Brain microvascular endothelial cell (primary cell): ENCODE results near the gene CNST.

Source experiments
- DNase-seq: peaks from one replicate; pipeline ENCODE4 v3.0.0-alpha.2; 2020
- H3K27ac ChIP-seq: fragments of 250-450 bp; sonication (Bioruptor Pico); 2 replicates; pipeline ENCODE4 v1.5.1; 2020; ENCODE audit warnings: mild to moderate bottlenecking, moderate library complexity
- H3K27me3 ChIP-seq: fragments of 250-450 bp; sonication (Bioruptor Pico); replicated peaks from 2 replicates; pipeline ENCODE4 v1.5.1; 2020; ENCODE audit warnings: mild to moderate bottlenecking
- H3K36me3 ChIP-seq: fragments of 250-450 bp; sonication (Bioruptor Pico); replicated peaks from 2 replicates; pipeline ENCODE4 v1.5.1; 2020; ENCODE audit warnings: mild to moderate bottlenecking
- H3K4me3 ChIP-seq: 2 replicates; pipeline ENCODE4 v1.5.1; 2011; ENCODE audit warnings: low read depth, mild to moderate bottlenecking, control low read depth, low read length, moderate library complexity
- CTCF ChIP-seq: IDR thresholded peaks from 2 replicates; pipeline ENCODE4 v1.5.1; 2011; ENCODE audit warnings: low read depth, mild to moderate bottlenecking, moderate library complexity, low read length, control low read depth, inconsistent platforms; ENCODE audit errors: missing control alignments
- in situ Hi-C: cut with HindIII; loops from 2 replicates; pipeline ENCODE4 v1.10.0; 2017; ENCODE audit warnings: low sequenced_read_pairs, low pct_ligation_motif_present

The CNST gene

GRCh38 chr1:246526915-246527314 lies 39.3 kb upstream of the CNST start:
- Histone ChIP-seq H3K27me3 (no peaks in the 10 kb centered on the region), H3K36me3 (no peaks in the 10 kb centered on the region), H3K27ac (no peak overlapping the region), H3K4me3 (no peak overlapping the region)
- no peak for DNase-seq
- in situ Hi-C loops, result no loop called here
- TF ChIP-seq CTCF, result no peak

DNA sequence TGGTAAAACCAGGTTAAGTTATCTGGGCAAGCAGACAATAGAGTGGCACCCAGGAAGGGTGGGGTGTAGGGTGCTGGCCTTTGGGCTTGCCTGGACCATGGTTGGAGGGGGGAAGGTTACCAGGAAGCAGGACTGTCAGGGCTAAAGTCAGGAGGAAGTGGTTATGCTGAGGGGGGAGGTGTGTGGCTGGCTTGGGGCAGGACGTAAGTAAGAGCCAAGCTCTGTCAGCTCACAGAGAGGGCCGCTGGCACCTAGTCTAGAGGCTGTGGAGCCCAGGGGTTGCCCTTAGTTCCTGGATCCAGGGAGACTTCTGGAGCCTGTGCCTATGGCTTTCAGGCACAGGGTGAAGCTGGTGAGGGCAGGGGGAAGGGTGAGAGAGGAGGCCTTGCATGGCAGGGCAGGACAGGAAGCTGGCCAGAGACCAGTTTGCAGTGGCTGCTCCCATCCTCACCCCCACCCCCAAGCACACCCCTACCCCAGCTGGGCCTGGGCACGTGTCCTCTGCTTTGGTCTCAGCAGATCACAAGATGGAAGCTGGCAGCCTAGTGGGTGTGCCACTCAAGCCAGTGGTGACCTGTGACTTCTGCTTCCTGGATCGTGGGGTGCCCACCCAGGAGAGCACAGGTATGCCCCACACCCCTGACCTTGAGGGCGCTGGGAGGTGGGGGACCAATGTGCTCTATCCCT lies 38.7 kb upstream of the CNST start:
- H3K4me3 ChIP-seq, result no peak overlapping the region
- H3K27me3 ChIP-seq, result no peaks in the 10 kb centered on the region
- H3K27ac ChIP-seq, result no peak overlapping the region
- no peak for DNase-seq
- TF ChIP-seq CTCF, result no peak
- no peaks in the 10 kb centered on the region for H3K36me3 ChIP-seq
- in situ Hi-C loops, result no loop called here

DNA sequence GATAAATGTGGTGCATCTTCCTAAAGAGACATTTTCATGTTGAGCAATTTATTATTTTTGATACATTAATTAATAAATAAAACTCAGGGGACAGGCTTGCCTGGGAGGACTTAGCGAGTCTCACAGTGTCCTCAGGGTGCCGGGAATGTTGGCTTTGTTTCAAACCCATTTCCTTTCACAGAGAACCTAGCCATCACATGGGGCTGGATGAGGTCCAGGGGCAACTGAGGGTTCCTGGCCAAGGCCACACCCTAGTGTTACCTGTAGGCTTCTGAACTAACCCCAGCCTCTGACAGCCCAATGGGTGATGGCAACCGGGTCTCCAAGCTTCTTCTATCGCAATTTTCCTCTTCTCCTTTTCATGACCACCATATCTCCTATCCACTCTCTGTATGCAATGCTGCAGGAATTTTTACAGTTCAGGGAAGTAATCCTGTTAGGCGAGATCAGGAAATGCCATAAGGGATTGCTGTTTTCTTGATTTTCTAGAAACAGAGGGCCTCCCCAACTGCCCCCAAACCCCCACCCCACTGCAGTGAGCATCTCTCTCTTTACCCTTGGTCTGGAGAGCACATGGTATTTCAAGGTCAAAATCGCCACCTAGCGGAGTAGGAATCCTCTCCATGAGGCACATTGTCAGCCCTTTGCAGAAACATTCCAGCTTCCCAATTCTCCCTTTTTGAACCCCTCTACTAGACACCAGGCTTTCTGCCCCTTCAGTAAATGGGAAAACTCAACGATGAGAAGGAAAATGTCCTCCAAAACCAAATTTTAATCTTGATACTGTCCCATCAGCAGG lies 37.1 kb upstream of the CNST start:
- no peak for TF ChIP-seq CTCF
- Histone ChIP-seq H3K4me3 (no peak overlapping the region), H3K27ac (no peak overlapping the region), H3K27me3 (no peaks in the 10 kb centered on the region), H3K36me3 (no peaks in the 10 kb centered on the region)
- in situ Hi-C loops, result no loop called here
- DNase-seq, result no peak

DNA sequence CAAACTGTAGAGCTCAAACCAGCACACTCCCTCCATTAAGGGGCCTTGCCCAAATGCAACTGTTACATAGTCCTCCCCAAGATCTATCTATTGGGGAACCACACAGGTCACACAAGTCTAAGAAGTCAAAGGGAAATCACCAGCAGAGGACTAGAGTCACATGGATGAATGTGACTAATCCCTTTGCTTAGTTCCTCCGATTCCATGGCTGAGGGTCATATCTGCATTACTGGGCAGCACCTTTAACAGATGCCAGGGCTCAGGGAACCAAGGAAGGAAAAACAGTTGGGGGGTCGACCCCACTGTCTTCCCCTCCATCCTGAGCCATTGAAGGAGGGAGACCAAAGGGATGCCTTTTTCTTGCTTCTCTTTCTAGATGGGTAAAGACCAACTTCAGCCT lies 35.8 kb upstream of the CNST start:
- in situ Hi-C loops, result no loop called here
- DNase-seq, result no peak
- no peak for TF ChIP-seq CTCF
- H3K36me3 ChIP-seq, result no peaks in the 10 kb centered on the region
- H3K27me3 ChIP-seq, result no peaks in the 10 kb centered on the region
- no peak overlapping the region for H3K4me3 ChIP-seq
- no peak overlapping the region for H3K27ac ChIP-seq

- Histone ChIP-seq H3K36me3 (no peaks in the 10 kb centered on the region), H3K4me3 (no peak overlapping the region), H3K27ac (no peak overlapping the region), H3K27me3 (no peaks in the 10 kb centered on the region)
- in situ Hi-C loops, result no loop called here
- DNase-seq, result no peak
- TF ChIP-seq CTCF, result peak; percentile 28
These were observed 33.7 kb upstream of the CNST start for GRCh38 chr1:246532519-246532918.
